ENCODE data around the gene PEAR1.

- TF ChIP-seq POLR2AphosphoS5 (IDR thresholded peaks at IDR 0.05; ENCODE audit: low read depth, low read length) (no peak), TAF1 (IDR thresholded peaks at IDR 0.05; ENCODE audit: low read depth, low read length) (no peak), POLR2A (IDR thresholded peaks at IDR 0.05; ENCODE audit: low read depth, low read length) (no peak), SPI1 (IDR thresholded peaks at IDR 0.05; ENCODE audit: low read depth, low read length) (no peak), POU2F2 (IDR thresholded peaks at IDR 0.05; ENCODE audit: low read depth, low read length) (no peak)
Measured at GRCh38 chr1:156874142-156874541, 19.4 kb upstream of the PEAR1 start.
